DMS79 treated with DMSO at 0.1 percent for 48 hours (cell line): Measurements from ENCODE around the gene MDM4.
"Not testable (repeated sequence)": the region's sequence is repeated elsewhere in the genome, so short reads cannot be mapped to it uniquely, and the experiment has no call there.

ENCODE experiments used
- DNase-seq: peaks from one replicate; lab custom pipeline; 2025; lab: John Stamatoyannopoulos, UW

Gene MDM4

DNA sequence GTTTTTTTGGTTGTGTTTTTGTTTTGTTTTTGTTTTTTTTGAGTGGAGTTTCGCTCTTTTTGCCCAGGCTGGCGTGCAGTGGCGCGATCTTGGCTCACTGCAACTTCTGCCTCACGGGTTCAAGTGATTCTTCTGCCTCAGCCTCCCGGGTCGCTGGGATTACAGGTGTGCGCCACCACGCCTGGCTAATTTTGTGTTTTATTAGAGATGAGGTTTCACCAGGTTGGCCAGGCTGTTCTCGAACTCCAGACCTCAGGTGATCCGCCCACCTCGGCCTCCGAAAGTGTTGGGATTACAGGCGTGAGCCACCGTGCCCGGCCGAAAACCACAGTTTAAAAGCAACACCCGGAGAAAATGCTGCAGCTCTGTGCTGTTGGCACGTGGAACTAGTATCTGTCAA lies 1.2 kb downstream of the MDM4 start:
- DNase-seq = not testable (repeated sequence)

- peak; percentile 96 for DNase-seq
Observed at GRCh38 chr1:204520834-204521709, 4.9 kb downstream of the MDM4 start.

DNA sequence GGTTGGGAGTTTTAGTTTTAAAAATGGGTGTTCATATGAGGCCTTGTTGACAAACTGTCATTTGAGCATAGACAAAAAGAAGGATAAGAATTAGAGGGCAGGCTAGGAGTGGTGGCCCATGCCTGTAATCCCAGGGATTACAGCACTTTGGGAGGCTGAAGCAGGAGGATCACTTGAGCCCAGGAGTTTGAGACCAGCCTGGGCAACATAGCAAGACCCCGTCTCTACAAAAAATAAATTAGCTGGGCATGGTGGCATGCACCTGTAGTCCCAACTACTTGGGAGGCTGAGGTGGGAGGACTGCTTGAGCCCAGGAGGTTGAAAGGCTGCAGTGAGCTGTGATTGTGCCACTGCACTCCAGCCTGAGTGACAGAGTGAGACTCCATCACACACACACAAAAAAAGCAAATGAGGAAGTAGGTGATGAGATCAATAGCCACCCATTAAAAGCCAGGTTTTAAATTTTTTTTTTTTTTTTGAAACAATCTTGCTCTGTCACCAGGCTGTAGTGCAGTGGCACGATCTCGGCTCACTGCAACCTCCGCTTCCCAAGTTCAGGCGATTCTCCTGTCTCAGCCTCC lies 5.8 kb downstream of the MDM4 start:
- DNase-seq = not testable (repeated sequence)

GRCh38 chr1:204523605-204524215 lies 7.5 kb downstream of the MDM4 start:
- no peak for DNase-seq

DNA sequence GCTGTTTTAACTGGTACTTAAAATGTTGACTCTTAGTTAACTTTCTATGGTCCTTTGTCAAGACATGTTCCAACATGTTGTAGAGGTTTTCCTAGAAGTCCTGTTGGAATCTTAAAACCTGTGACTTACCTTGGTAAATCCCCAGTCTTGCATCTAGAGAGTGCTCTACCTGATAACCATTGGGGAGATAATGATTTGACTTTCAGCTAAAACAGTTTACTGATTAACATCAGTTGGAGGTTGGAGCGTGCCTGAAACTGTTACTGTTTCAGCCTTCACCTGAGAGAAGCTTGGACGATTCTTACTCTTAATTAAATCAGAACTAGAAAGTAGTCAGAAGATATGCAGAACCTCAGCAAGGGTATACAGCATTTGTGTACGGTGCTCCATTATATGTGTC lies 8.8 kb downstream of the MDM4 start:
- peak; percentile 81 for DNase-seq

- no peak for DNase-seq
Observed at GRCh38 chr1:204528241-204528640, 12.0 kb downstream of the MDM4 start.

DNA sequence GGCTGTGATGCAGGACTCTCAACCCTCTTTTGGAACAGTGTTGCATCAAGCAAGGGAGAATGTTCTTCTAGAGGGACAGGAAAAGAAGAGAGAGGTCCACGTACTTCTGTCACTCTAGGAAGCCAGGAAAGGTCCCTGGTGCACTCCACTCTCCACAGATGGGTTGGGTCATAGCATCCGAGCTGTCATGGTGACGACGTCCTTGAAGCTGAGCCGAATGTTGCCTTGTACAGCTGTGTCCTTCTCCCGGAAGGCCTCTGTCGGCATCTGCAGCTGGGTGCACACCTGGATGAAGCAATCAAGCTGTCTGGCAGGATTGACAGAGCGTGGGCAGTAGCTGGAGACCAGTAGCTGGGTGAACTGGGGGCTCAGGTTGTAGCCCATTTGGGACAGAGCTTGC lies 12.5 kb downstream of the MDM4 start:
- no peak for DNase-seq

GRCh38 chr1:204529371-204529895 lies 13.2 kb downstream of the MDM4 start:
- no peak for DNase-seq

DNA sequence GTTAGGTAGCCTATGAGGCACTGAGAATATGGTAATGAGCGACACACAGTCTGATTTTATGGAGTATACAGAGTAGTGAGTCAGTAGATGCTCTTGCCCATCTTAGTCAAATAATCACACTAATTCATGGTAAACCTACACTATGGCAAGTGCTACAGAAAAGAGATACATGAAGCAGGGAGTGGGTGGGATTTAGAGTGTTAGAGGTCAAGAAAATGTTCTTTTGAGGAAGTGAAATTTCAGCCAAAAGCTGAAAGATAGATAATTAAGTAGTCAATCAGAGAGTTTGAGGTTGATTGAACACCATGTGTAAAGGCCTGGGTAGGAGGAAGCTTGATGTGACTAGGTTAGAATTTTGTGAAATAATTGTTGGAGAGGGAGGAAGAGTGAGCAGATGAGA lies 14.7 kb downstream of the MDM4 start:
- DNase-seq = no peak

GRCh38 chr1:204532832-204533231 lies 16.6 kb downstream of the MDM4 start:
- DNase-seq = no peak

DNA sequence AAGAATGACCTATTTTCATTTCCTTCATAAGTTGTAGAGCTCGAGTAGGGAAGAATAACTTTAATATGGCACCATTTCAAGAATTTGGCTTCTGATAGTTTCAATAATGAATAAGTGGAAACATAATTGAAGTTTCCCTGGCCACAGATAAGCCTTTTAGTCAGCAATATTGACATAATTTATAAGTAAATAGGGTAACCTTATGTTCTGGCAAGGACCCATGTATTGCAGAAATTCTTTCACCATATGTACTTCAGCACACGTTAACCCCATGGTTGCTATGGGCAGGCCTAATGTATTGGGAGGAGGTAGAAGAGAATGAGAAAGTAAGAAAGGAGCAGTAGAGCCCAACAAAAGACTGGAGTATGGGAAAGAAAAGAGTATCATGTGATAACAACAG lies 25.4 kb downstream of the MDM4 start:
- DNase-seq = no peak

- no peak for DNase-seq
Observed at GRCh38 chr1:204544321-204544720, 28.1 kb downstream of the MDM4 start.

GRCh38 chr1:204545202-204545601 lies 29.0 kb downstream of the MDM4 start:
- no peak for DNase-seq

- no peak for DNase-seq
Observed at GRCh38 chr1:204545881-204546280, 29.7 kb downstream of the MDM4 start.

DNA sequence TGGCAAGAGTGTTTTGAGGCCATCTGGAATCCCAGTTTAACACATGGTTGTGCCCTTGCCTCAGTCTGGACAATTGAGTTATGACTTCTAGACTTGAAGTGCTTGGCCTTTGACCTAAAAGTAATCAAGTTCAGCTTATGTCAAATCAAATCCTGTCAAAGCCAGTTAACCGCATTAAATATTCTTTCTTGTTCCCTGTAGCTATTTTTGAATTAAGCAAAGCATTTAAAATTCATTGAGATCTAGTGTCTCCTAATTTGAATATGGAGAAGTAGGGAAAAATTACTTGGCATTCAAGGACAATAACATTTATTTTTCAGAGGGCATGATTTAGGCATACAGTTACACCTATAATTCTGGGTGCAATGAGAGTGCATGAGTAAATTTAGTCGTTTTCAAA lies 32.1 kb downstream of the MDM4 start:
- no peak for DNase-seq

DNA sequence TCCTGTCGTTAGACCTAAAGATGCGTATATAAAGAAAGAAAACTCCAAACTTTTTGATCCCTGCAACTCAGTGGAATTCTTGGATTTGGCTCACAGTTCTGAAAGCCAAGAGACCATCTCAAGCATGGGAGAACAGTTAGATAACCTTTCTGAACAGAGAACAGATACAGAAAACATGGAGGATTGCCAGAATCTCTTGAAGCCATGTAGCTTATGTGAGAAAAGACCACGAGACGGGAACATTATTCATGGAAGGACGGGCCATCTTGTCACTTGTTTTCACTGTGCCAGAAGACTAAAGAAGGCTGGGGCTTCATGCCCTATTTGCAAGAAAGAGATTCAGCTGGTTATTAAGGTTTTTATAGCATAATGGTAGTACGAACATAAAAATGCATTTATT lies 33.1 kb downstream of the MDM4 start:
- DNase-seq = no peak

GRCh38 chr1:204550926-204551325 lies 34.7 kb downstream of the MDM4 start:
- no peak for DNase-seq

DNA sequence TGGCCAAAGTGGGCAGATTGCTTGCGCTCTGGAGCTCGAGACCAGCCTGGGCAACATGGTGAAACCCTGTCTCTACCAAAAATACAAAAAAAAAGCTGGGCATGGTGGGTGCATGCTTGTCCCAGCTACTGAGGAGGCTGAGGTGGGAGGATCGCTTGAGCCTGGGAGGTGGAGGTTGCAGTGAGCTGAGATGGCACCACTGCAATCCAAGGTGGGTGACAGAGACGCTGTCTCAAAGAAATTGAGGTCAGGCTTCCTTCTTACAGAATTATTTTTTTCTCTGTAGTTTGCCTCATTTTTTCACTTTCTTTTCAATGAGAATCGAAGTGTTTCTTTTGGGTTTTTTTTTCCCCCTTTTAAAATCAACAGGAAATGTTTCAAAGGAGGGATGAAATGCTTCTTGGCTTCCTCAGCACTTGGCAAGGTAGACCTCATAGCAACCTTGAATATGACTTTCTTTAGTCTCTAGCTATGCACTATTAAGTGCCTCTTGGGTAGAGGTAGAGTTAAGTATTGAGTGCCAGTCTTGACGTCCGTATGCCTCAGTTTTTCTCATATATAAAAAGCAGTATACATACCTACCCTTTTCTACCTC lies 40.3 kb downstream of the MDM4 start:
- no peak for DNase-seq

GRCh38 chr1:204558467-204558866 lies 42.3 kb downstream of the MDM4 start:
- peak; percentile 96 for DNase-seq

DNA sequence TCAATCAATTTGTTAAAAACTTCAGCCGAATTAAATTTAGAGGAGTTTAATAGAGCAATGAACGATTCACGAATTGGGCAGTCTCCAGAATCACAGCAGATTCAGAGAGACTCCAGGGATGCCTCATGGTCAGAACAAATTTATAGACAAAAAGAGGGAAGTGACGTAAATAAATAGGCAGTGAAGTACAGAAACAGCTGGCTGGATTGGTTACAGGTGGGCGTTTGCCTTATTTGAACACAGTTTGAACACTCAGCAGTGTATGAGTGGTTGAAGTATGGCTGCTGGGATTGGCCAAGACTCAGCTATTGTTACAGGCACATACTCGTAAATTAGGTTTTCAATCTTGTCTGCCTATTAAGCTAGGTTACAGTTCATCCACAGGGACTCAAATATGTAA lies 43.8 kb downstream of the MDM4 start:
- DNase-seq = peak; percentile 80

GRCh38 chr1:204560590-204561150 lies 44.5 kb downstream of the MDM4 start:
- DNase-seq = peak; percentile 81
